Ammon's horn (tissue), 1 donor: ENCODE results near the gene ST3GAL4.
"Not testable (repeated sequence)": the region's sequence is repeated elsewhere in the genome, so short reads cannot be mapped to it uniquely, and the experiment has no call there.

ENCODE experiments used
- DNase-seq: peaks from one replicate; pipeline ENCODE4 v3.0.0-alpha.2; 2016; ENCODE audit warnings: low spot score

Gene ST3GAL4

GRCh38 chr11:126346586-126346940, 8.9 kb upstream of the ST3GAL4 start:
- no peak for DNase-seq

- not testable (repeated sequence) for DNase-seq
These were observed 8.5 kb upstream of the ST3GAL4 start for GRCh38 chr11:126346946-126347345.

GRCh38 chr11:126347751-126348668, 7.5 kb upstream of the ST3GAL4 start:
- no peak for DNase-seq

- DNase-seq, result no peak
These were observed 6.5 kb upstream of the ST3GAL4 start for GRCh38 chr11:126348806-126349582.

GRCh38 chr11:126350836-126351235, 4.7 kb upstream of the ST3GAL4 start:
- no peak for DNase-seq

GRCh38 chr11:126352163-126352562, 3.3 kb upstream of the ST3GAL4 start:
- DNase-seq, result no peak

- no peak for DNase-seq
These were observed 2.3 kb upstream of the ST3GAL4 start for GRCh38 chr11:126352934-126353801.

GRCh38 chr11:126354631-126355323, 709 bp upstream of the ST3GAL4 start:
- DNase-seq, result no peak

- DNase-seq, result peak; percentile 91
These were observed 726 bp downstream of the ST3GAL4 start for GRCh38 chr11:126355926-126356897.

GRCh38 chr11:126357055-126357962, 1.8 kb downstream of the ST3GAL4 start:
- no peak for DNase-seq

- no peak for DNase-seq
These were observed 2.7 kb downstream of the ST3GAL4 start for GRCh38 chr11:126357969-126358762.

- no peak for DNase-seq
These were observed 3.3 kb downstream of the ST3GAL4 start for GRCh38 chr11:126358763-126359160.

- peak; percentile 78 for DNase-seq
These were observed 4.1 kb downstream of the ST3GAL4 start for GRCh38 chr11:126359431-126360048.

- DNase-seq, result no peak
These were observed 4.6 kb downstream of the ST3GAL4 start for GRCh38 chr11:126360049-126360446.

GRCh38 chr11:126361400-126361799, 5.9 kb downstream of the ST3GAL4 start:
- DNase-seq, result no peak

- DNase-seq, result no peak
These were observed 7.6 kb downstream of the ST3GAL4 start for GRCh38 chr11:126362879-126363655.

GRCh38 chr11:126363706-126364248, 8.3 kb downstream of the ST3GAL4 start:
- peak; percentile 87 for DNase-seq
